Stimulated activated CD4-positive, alpha-beta T cell treated with anti-CD3 and anti-CD28 coated beads, Interleukin-15, amount 100 ng/mL, for 24 hours (primary cell): ENCODE data around the gene CLPSL2.
"Not testable (repeated sequence)": the region's sequence is repeated elsewhere in the genome, so short reads cannot be mapped to it uniquely, and the experiment has no call there.

Experiments
- DNase-seq: peaks from one replicate; pipeline ENCODE4 v3.0.0-alpha.2; 2020

CLPSL2 gene

DNA sequence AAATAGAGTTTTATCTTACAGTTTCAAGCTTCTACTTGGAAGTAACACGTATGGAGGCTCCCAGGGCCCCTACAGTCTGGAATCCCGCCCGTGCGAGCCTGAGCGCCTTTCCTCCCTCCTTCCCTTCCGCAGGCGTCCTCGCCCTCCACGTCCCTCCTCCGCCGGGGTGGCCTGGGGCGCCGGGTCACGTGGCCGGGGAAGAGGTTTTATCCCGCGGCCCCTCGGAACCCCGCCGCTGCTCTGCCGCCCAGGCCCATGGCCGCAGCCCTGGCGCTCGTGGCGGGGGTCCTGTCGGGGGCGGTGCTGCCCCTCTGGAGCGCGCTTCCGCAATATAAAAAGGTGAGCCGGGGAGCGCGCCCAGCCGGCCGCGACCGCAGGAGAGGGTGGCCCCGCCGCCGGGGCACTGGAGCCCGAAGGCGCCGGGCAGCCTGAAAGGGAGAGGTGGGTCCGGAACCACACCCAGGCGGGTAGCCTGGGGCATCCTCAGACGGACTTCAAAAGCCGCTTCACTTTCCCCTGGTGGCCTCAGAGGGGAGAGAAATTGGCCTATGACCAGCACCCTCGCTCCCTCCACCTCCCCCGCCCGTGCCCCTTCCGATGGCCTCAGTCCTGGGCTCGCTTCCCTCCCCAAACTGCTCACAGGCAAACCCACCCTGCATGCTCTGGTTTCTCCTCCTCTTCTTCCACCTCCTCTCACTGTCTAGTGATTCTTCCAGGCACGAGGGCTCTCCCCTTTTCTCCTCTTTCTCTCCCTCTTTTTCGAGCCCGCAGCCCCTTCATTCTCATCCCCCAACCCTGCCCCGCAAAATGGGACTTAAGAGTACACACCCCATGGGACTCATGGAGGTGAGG lies at the start of gene CLPSL2:
CLPSL2 (plus strand) TSS at position 235 of the 852 bp plus-strand sequence; CDS start at position 256, 21 bp downstream.
- peak; percentile 29 for DNase-seq

DNA sequence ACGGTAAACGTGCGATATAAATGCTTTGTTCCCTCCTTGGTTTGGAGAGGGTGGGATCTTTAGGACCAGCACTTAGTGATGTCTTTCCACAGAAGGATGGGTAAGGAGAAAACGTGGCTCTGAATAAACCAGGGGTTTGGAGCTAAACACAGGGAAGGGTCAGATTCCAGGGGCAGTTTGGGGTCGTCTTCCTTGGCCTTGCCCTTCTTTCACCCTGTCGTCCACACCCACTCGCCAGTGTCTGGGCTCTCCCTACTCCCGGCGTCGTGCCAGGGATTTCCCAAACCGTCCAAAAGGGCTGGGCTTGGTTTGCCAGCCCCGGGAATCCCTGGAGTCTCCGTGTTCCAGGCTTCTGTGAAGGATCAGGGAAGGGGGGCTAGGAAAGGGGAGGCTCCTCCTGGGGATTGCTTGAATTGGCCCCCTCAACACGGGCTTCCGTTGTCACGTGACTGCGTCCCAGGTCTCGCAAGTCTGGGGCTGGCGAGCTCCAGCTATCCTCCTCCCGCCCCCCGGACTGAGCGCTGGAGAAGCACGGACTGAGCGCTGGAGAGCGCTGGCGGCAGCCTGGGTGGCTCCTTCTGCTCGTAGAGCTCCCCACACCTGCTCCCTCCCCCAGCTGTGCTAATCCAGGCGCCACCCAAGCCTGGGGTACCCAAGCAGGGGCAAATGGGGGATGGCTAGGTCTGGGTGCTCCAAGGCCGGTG lies 49.0 kb upstream of the CLPSL2 start:
- peak; percentile 59 for DNase-seq

DNA sequence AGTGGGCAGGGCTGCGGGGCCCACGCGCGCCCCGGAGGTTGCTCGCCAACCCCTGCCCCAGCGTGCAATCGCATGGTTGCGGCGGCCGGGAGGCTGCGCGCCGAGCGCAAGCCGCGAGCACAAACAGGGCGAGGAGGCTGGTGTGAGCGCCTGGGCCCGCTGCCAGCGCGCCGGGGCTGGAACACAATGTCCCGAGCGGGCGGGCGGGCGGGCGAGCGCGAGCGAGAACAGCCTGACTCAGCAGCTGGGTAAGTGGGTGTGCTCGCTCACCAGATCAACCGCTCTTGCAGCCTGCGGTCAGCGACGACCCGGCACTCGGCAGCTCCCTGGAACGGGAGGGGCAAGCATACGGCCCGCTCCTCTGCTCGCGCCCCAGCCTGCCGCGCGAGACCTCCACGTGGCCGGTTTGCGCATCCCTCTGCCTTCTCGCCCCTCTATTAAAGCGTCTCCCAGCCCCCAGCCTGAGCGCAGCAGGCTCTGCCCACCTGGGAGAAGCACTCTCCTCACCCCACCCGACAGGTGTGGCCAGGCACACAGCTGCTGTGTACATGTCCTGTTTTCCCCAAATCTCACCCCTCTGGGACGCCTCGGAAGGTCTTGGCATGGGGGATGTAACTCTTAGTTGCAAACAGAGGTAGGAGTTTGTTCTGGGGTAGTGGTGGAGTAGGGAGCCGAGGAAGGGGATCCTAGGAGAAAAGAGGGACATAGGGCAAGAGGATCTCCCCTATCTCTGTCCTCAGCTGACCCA lies 48.3 kb upstream of the CLPSL2 start:
- DNase-seq = peak; percentile 88

DNA sequence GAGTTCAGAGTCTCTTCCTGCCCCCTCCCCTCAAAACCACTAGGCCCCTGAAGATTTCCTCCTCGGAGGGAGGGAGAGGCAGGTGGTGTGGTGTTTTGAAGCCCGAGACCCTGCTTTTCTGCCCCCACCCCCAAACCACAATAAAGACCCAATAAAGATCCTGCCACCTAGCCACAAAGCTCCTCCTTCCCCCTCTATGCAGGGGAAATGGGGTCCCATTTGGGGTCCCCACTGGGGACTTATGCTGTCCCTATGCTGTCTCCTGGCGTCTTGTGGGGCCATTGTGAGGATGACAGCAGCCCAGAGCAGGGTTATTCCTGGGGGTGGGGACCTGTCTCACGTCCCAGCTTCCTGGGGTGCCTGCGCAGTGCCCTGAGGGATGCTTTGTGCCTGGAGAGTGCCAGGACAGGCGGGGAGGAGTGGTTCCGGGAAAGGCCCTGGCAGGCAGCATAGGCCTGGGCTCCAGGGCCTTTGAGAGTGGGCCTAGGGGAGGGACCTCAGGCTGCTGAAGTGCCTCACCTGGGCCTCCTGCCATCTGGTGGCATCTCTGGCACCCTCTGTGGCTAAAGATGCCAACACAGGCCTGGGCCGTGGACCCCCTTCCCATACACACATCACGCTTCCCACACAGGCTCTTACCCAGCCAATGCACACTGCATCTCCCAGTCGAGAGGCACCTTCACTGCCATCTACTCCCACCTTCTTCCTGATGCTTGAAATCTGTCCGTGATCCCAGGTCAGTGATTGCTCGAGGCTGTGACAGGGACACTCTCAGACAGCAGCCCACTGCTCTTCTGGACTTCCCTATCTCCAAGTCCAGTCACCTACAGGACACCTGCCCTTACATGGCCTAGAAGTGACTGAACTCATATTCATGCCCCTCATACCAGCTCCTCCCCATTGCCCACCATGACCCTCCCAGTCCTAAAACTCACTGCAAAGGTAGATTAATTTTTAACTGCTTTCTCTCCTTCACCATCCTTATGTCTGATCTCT lies 47.4 kb upstream of the CLPSL2 start:
- peak; percentile 39 for DNase-seq

- no peak for DNase-seq
Measured at GRCh38 chr6:35729722-35730121, 46.7 kb upstream of the CLPSL2 start.

- no peak for DNase-seq
Measured at GRCh38 chr6:35730745-35731413, 45.5 kb upstream of the CLPSL2 start.

DNA sequence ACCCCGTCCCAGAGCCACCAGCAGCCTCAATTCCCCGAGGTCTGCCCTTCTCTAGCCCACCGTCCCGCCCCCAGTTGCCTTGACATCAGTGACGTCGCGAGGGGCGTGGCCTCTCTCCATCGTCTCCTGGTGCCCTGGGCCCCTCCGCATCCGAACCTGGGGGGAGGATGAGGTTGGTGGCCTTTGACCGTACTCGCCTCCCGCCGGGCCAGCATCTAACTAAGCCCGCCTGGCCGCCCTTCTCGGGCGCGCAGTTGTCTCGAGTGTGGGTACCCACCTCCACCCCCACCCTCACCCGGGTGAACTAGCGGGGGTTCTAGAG lies 45.0 kb upstream of the CLPSL2 start:
- peak; percentile 98 for DNase-seq

- peak; percentile 98 for DNase-seq
Measured at GRCh38 chr6:35731736-35732532, 44.5 kb upstream of the CLPSL2 start.

- DNase-seq = no peak
Measured at GRCh38 chr6:35733633-35734032, 42.8 kb upstream of the CLPSL2 start.

DNA sequence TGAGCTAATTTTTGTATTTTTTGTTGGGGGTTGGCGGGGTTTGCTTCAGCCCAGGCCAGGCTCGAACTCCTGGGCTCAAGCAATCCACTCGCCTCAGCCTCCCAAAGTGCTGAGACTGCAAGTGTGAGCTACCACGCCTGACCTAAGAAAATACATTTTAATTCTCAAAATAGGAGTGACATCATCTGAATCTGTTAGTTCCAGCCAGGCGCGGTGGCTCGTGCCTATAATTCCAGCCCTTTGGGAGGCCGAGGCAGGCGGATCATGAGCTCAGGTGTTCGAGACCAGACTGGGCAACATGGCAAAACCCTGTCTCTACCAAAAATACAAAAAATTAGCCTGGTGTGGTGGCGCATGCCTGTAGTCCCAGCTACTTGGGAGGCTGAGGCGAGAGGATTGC lies 42.1 kb upstream of the CLPSL2 start:
- not testable (repeated sequence) for DNase-seq

GRCh38 chr6:35735452-35735851 lies 40.9 kb upstream of the CLPSL2 start:
- DNase-seq = no peak

DNA sequence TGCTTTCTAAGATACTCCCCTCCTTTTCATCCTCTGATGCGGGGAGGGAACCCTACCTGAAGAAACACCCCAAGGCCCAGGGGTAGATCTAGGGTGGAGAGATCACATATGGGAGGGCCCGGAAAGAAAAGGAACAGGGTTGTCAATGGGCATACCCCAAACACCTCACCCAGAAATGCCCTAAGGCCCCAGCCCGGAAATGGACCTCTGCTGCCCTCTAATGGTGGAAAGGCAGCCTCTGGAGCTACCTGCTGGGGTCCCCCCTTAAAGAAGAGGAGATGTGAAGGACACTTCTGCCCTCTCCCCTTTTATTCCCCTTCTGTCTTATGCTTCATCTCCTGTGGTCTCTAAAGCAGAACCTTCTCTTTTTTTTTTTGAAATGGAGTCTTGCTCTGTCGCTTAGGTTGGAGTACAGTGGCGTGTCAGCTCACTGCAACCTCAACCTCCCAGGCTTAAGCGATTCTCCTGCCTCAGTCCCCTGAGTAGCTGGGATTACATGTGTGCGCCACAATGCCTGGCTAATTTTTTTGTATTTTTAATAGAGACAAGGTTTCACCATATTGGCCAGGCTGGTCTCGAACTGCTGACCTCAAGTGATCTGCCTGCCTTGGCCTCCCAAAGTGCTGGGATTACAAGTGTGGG lies 40.0 kb upstream of the CLPSL2 start:
- peak; percentile 88 for DNase-seq

GRCh38 chr6:35736982-35737412 lies 39.4 kb upstream of the CLPSL2 start, which contains the start of gene ARMC12:
ARMC12 (plus strand) TSS chr6:35737032; CDS start chr6:35737109, 77 bp downstream.
- no peak for DNase-seq

GRCh38 chr6:35737413-35738211 lies 38.8 kb upstream of the CLPSL2 start:
- DNase-seq = no peak

GRCh38 chr6:35739645-35740524 lies 36.5 kb upstream of the CLPSL2 start:
- no peak for DNase-seq

- no peak for DNase-seq
Measured at GRCh38 chr6:35742842-35743241, 33.6 kb upstream of the CLPSL2 start.

- DNase-seq = no peak
Measured at GRCh38 chr6:35745509-35745908, 30.9 kb upstream of the CLPSL2 start.

- DNase-seq = no peak
Measured at GRCh38 chr6:35746516-35746915, 29.9 kb upstream of the CLPSL2 start.
